CD4-positive, alpha-beta T cell (primary cell): ENCODE results near the gene DNALI1. TPM values are rescaled to one million over a fixed set of nuclear protein-coding genes. Genes with fewer than 3 reads are reported as not detected.

Source experiments
- ATAC-seq: fragments of 200-7000 bp; cut with Tn5 transposase; one replicate; pipeline ENCODE4 v1.10.0; 2022; ENCODE audit warnings: mild to moderate bottlenecking; ENCODE audit not compliant: poor library complexity
- CTCF ChIA-PET: fragments of 350-600 bp; sonication (Branson Sonifier 250); formaldehyde crosslinking; loops from one replicate; lab custom pipeline; 2021; ENCODE audit warnings: antibody characterized with exemption, inconsistent platforms; lab: Charles Lee
- POLR2A ChIA-PET: fragments of 350-600 bp; sonication (Branson Sonifier 250); formaldehyde crosslinking; loops from one replicate; lab custom pipeline; 2021; ENCODE audit warnings: antibody characterized with exemption, inconsistent platforms; lab: Charles Lee
- DNase-seq, 14 experiments: peaks; one replicate each; pipeline ENCODE4 v3.0.0-alpha.2; 2013 to 2020; ENCODE audit warnings: mixed read lengths in 2 of 14
- H3K27ac ChIP-seq, 2 donors: one replicate each; pipeline versions ENCODE4 v1.5.1 to v1.7.0; 2013; ENCODE audit warnings: low read length in 2 of 2, low read depth in 1 of 2, mild to moderate bottlenecking in 1 of 2
- H3K27me3 ChIP-seq, 2 experiments: 1 replicate in 1 of 2; 2 replicates in 1 of 2; pipeline versions ENCODE4 v1.6.1 to v1.7.0; 2013; ENCODE audit warnings: low read length in 2 of 2, control low read depth in 1 of 2, mild to moderate bottlenecking in 1 of 2, moderate library complexity in 1 of 2; ENCODE audit not compliant: insufficient read depth in 2 of 2, control insufficient read depth in 1 of 2
- H3K36me3 ChIP-seq: one replicate; pipeline ENCODE4 v1.6.1; 2013; ENCODE audit warnings: low read length, control low read depth; ENCODE audit not compliant: insufficient read depth
- H3K4me1 ChIP-seq: one replicate; pipeline ENCODE4 v1.6.1; 2013; ENCODE audit warnings: low read length, control low read depth; ENCODE audit not compliant: insufficient read depth
- H3K4me3 ChIP-seq: one replicate; pipeline ENCODE4 v1.5.1; 2013; ENCODE audit warnings: mild to moderate bottlenecking, low read length, moderate library complexity
- H3K9me3 ChIP-seq, 2 experiments: 1 replicate in 1 of 2; 2 replicates in 1 of 2; pipeline versions ENCODE4 v1.6.1 to v1.7.0; 2013; ENCODE audit warnings: low read length in 2 of 2, mild to moderate bottlenecking in 2 of 2, control low read depth in 1 of 2, moderate library complexity in 1 of 2; ENCODE audit not compliant: control insufficient read depth in 1 of 2, insufficient read depth in 1 of 2
- H3K27ac Mint-ChIP-seq: one replicate; pipeline ENCODE4 v1.8.0; 2020; ENCODE audit warnings: mixed read lengths
- H3K27me3 Mint-ChIP-seq: one replicate; pipeline ENCODE4 v1.8.0; 2021; ENCODE audit warnings: mixed read lengths
- H3K36me3 Mint-ChIP-seq: one replicate; pipeline ENCODE4 v1.8.0; 2021; ENCODE audit warnings: low read depth, mixed read lengths
- H3K4me1 Mint-ChIP-seq: one replicate; pipeline ENCODE4 v1.8.0; 2021; ENCODE audit warnings: low read depth, mixed read lengths
- H3K4me3 Mint-ChIP-seq: one replicate; pipeline ENCODE4 v1.8.0; 2020; ENCODE audit warnings: mild to moderate bottlenecking, mixed read lengths
- H3K9me3 Mint-ChIP-seq: one replicate; pipeline ENCODE4 v1.8.0; 2020; ENCODE audit warnings: mixed read lengths
- CTCF ChIP-seq: fragments of 200-600 bp; IDR thresholded peaks from one replicate; pipeline ENCODE4 v1.8.0; 2022; ENCODE audit warnings: antibody characterized with exemption, mild to moderate bottlenecking
- intact Hi-C, 2 experiments: fragments of 100-400 bp; cut with DNase I in 1 of 2; cut with micrococcal nuclease in 1 of 2; formaldehyde crosslinking; loops; one replicate each; pipeline versions ENCODE4 v1.15.1 to v1.9.0; 2023 to 2025; cut with DNase I, micrococcal nuclease
- total RNA-seq, 174 experiments: library from RNA in 2 of 174; stranded (reverse) in 2 of 174; gene quantifications; one replicate each; pipeline ENCODE4 v1.2.3 and lab custom pipeline; 2021 to 2026

Gene DNALI1
- total RNA-seq, 2 experiments from 2014 or later: not detected

GRCh38 chr1:37609002-37609401 is 52.3 kb downstream of the DNALI1 start:
- no peak for DNase-seq

GRCh38 chr1:37609994-37610393 is 53.3 kb downstream of the DNALI1 start:
- Mint-ChIP-seq H3K36me3 (no peaks in the 10 kb centered on the region), H3K27me3 (peaks cover 7% of the 10 kb centered on the region), H3K4me3 (no peak overlapping the region), H3K4me1 (no peaks in the 10 kb centered on the region), H3K9me3 (no peaks in the 10 kb centered on the region), H3K27ac (no peak overlapping the region)
- ChIA-PET POLR2A (no interaction called here), CTCF (no interaction called here)
- no peak overlapping the region for H3K4me3 ChIP-seq
- no peak overlapping the region for H3K27ac ChIP-seq
- no peaks in the 10 kb centered on the region for H3K36me3 ChIP-seq
- DNase-seq (no peak), ATAC-seq (no peak)
- no peaks in the 10 kb centered on the region for H3K4me1 ChIP-seq
- no peak for TF ChIP-seq CTCF
- intact Hi-C loops: no loop called here
- no peaks in the 10 kb centered on the region for H3K9me3 ChIP-seq
- H3K27me3 ChIP-seq: peaks cover 0 to 3% of the 10 kb centered on the region in 2 experiments

More at GRCh38 chr1:37609002-37609401, 52.3 kb downstream of the DNALI1 start:
- Histone ChIP-seq H3K27ac (no peak overlapping the region), H3K4me3 (no peak overlapping the region), H3K9me3 (no peaks in the 10 kb centered on the region), H3K36me3 (no peaks in the 10 kb centered on the region), H3K27me3 (no peaks in the 10 kb centered on the region), H3K4me1 (no peaks in the 10 kb centered on the region)
- CTCF ChIA-PET: no interaction called here
- no peaks in the 10 kb centered on the region for H3K9me3 Mint-ChIP-seq
- no peaks in the 10 kb centered on the region for H3K4me1 Mint-ChIP-seq
- POLR2A ChIA-PET: no interaction called here
- TF ChIP-seq CTCF: no peak
- H3K27ac Mint-ChIP-seq: no peak overlapping the region
- peaks cover 15% of the 10 kb centered on the region for H3K27me3 Mint-ChIP-seq
- intact Hi-C loops: no loop called here
- ATAC-seq: no peak
- H3K36me3 Mint-ChIP-seq: no peaks in the 10 kb centered on the region
- H3K4me3 Mint-ChIP-seq: no peak overlapping the region

- H3K9me3 Mint-ChIP-seq: no peaks in the 10 kb centered on the region
- Histone ChIP-seq H3K36me3 (no peaks in the 10 kb centered on the region), H3K4me1 (no peaks in the 10 kb centered on the region), H3K9me3 (no peaks in the 10 kb centered on the region), H3K4me3 (no peak overlapping the region), H3K27ac (no peak overlapping the region), H3K27me3 (peaks cover 9 to 18% of the 10 kb centered on the region in 2 experiments)
- ChIA-PET CTCF (no interaction called here), POLR2A (no interaction called here)
- no peak overlapping the region for H3K4me3 Mint-ChIP-seq
- no peak for DNase-seq
- intact Hi-C loops: no loop called here
- H3K4me1 Mint-ChIP-seq: no peaks in the 10 kb centered on the region
- H3K27ac Mint-ChIP-seq: no peak overlapping the region
- H3K36me3 Mint-ChIP-seq: no peaks in the 10 kb centered on the region
- peaks cover 29% of the 10 kb centered on the region for H3K27me3 Mint-ChIP-seq
- ATAC-seq: no peak
- no peak for TF ChIP-seq CTCF
Measured at GRCh38 chr1:37612186-37612585, 55.4 kb downstream of the DNALI1 start.
